ENCODE results near the gene BCAP29.

GRCh38 chr7:107534139-107534538 is 45.9 kb upstream of the BCAP29 start:
- no peak for TF ChIP-seq CTCF (IDR thresholded peaks at IDR 0.05)
- no peak for TF ChIP-seq POLR2AphosphoS5 (IDR thresholded peaks at IDR 0.05)
- no peak for TF ChIP-seq EP300 (IDR thresholded peaks at IDR 0.05)

Measured in sigmoid colon (tissue), 4 donors.